GM21576 (cell line): ENCODE data around the gene INMT.

Source experiments
- ATAC-seq: cut with Tn5 transposase; IDR thresholded peaks from one replicate; pipeline ENCODE4 v1.9.1; 2021; ENCODE audit warnings: mild to moderate bottlenecking, moderate library complexity; ENCODE audit not compliant: unreplicated experiment

INMT gene

GRCh38 chr7:30750683-30751650 lies 968 bp upstream of the INMT start:
- no peak for ATAC-seq

DNA sequence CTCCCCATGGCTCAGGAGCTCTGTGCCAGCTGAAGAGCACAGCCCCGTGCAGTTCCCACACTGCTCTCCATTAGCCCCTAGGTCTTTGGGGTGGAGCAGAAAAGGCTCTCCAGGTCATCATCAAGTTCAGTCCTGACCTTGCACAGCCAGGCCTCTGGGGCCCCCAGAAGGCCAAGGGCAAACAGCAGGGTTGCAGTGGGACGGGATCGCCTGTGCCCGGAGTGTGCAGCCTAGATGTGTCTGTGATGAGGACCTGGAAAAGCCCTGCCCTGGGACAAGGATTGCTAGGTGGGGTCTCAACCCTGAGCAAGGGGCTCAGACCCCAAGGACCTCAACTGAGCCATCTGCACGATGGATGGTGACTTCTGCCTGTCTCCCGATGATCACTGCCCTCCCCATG lies 549 bp downstream of the INMT start:
- no peak for ATAC-seq

- ATAC-seq, result no peak
These were observed 1.0 kb downstream of the INMT start for GRCh38 chr7:30752979-30753378.

DNA sequence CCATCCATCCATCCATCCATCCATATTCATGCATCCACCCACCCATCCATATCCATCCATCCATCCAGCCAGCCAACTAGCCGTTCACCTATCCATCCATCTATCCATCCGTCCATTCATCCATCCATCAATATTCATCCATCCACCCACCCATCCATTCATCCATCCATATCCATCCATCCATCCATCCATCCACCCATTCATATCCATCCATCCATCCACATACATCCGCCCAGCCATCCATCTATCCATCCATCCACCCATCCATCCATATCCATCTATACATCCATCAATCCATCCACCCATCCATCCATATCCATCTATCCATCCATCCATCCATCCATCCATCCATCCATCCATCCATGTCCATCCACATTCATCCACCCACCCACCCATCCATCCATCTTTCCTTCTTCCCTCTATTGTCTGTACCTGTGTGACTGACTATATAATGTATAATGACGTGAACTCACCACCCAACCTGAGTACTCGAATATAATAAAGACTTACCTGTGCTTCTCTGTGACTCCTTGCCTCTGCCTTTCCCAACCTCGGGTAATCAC lies 2.5 kb downstream of the INMT start:
- ATAC-seq, result no peak

GRCh38 chr7:30755384-30756154 lies 3.6 kb downstream of the INMT start:
- ATAC-seq, result no peak

DNA sequence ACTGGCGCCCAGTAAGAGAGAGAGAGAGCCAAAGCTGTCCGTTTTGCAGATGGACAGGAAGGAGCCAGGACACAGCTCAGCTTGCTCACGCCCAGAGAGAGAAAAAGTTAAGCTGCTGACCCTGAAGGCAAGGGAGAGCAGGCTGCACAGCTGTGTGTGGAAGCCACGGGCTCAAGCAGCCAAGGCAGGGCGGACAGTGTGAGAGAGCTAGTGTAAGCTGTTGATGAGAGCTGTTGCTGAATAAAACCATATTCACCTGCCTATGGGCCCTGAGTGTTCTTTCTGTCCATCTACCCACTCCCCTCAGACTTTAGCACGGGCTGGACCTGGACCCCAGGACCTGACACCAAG lies 5.4 kb downstream of the INMT start:
- no peak for ATAC-seq

- no peak for ATAC-seq
These were observed 8.7 kb downstream of the INMT start for GRCh38 chr7:30760514-30761213.

- no peak for ATAC-seq
These were observed 9.6 kb downstream of the INMT start for GRCh38 chr7:30761214-30762156.

DNA sequence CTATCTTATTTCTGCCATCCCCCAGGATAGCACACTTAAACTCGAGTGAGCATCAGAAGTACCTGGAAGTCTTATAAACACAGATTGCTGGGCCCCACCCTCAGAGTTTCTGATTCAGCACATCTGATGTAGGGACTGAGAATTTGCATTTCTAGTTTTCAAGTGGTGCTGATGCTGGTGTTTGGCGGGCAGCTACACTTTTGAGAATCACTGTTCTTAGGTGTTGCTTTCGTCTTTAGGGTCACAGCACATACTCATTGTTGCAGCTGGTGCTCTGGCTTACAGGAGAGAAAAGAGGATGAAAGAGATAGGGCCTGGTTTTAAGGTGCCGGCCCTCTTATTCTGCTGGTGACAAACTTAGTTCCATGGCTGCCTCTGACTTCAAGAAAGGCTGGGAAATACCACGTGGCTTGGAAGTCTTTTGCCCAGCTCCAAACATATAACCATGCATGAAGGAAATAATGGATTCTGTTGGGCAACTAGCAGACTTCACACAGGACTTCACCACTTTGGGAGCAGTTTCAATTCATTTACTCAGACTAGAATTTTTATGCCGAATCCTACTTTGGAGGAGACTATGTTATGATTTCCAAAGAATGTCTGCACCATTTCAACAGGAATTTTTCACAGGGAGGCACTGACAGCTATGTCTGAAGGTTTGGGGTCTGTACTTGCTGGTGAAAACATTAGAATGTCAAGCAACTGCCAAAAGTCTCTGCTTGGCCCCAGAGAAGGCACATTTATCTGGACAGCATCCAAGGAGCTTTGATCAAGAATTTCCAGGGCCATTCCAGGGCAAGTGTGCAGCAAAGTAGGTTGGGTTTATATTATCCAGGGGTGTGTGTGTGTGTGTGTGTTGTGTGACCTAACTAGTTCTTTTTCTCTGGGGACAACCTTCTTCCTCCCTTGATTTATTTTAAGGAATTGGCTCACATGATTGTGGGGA lies 12.4 kb downstream of the INMT start:
- peak; percentile 84 for ATAC-seq

- ATAC-seq, result no peak
These were observed 13.5 kb downstream of the INMT start for GRCh38 chr7:30765408-30765807.

DNA sequence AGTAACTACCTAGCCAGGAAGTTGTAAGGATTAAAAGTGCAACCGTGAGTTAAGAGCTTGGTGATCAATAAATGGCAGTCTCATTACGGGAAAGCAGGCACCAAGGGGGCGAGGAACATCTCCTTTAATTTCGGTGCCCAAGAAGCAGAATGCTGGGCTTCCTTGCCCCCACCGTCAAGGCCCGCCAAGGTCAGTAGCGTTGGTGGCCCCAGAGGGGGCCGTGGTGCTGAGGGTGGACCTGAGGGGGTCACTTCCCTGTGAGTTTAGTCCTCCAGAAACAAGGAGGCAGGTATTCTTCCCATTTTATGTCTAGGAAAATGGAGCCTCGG lies 18.9 kb downstream of the INMT start:
- ATAC-seq, result no peak

GRCh38 chr7:30771174-30771879 lies 19.4 kb downstream of the INMT start, which contains the start of gene MINDY4:
MINDY4 (plus strand) TSS chr7:30771417; CDS start chr7:30771494, 77 bp downstream.
- peak; percentile 84 for ATAC-seq

GRCh38 chr7:30771880-30772425 lies 20.0 kb downstream of the INMT start:
- ATAC-seq, result peak; percentile 22

DNA sequence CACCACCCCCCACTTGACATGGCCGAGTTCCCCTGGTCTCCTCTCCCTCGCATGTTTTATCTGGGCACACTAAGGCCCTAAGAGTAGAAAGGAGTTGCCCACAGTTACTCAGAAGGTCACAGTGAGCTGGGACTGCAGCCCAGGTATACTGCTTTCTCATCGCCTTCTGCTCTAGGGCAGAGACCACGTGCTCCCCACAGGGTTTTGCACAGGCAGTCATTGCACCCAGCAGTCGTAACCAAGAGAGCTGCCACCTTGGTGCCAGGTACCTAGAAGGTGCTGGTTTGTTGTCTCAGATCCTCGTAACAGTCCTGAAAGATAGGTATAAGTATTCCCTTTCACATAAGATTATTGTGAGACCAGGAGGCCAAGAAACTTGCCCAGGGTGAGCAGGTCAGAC lies 21.0 kb downstream of the INMT start:
- no peak for ATAC-seq

- ATAC-seq, result no peak
These were observed 24.1 kb downstream of the INMT start for GRCh38 chr7:30775992-30776391.

DNA sequence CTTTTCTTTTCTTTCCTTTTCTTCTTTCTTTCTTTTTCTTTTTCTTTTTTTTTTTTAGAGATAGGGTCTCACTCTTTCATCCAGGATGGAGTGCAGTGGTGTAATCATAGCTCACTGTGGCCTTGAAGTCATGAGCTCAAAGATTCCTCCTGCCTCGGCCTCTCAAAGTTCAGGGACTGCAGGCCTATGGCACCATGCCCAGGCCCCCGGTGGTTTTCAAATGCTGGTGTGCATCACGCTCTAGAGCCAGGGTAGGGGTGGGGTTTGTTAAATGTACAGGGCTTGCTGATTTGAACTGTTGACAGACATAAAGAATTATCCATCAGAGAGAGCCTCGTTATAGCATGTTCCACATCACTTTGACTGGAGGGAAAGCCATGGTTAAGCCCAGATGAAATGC lies 25.0 kb downstream of the INMT start:
- ATAC-seq, result no peak

- ATAC-seq, result no peak
These were observed 26.5 kb downstream of the INMT start for GRCh38 chr7:30778255-30779025.
